ENCODE data around the gene HEATR3.

HEATR3 gene

DNA sequence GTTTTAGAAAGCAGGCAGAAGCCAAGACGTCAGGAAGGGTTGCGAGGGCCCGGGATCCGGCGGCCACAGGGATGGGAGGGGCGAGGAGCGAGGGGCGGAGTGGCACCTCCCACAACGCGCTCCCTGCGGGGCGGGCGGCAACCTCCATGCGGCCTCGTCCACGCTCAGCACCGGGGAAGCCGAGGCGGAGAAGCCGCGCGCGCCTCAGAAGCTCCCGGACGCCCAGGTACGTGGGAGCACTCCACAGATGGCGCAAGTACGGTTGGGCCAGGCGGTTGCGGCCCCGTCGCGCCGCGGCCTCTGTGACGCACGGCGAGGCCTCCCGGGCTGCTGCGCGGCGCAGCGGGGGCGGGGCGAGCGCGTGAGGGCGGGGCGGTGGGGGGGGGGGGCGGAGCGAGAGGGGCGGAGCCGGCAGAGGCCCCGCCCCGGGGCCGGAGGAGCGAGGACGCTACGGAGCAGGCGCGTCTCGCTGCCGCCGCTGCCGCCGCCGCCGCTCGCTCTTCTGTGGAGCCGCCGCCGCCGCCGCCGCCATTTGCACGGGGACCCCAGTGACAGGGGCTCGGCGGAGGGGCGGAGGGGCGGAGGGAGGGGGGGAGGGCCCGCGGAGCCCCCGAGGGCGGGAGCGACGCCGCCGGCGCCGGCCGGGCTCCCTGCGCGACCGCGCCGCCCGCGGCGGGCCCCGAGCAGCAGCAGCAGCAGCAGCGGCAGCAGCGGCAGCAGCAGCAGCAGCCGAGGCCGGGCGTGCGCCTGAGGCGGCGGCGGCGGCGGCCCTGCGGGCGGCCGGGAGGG, 87.2 kb downstream of the HEATR3 start, which contains the start of gene TENT4B:
Gene TENT4B, plus strand, starts transcription at position 500 of the 789 bp plus-strand sequence. CDS start 316 bp downstream, outside the sequence.
- DNase-seq (ENCODE audit: low spot score) = peak; percentile 86

DNA sequence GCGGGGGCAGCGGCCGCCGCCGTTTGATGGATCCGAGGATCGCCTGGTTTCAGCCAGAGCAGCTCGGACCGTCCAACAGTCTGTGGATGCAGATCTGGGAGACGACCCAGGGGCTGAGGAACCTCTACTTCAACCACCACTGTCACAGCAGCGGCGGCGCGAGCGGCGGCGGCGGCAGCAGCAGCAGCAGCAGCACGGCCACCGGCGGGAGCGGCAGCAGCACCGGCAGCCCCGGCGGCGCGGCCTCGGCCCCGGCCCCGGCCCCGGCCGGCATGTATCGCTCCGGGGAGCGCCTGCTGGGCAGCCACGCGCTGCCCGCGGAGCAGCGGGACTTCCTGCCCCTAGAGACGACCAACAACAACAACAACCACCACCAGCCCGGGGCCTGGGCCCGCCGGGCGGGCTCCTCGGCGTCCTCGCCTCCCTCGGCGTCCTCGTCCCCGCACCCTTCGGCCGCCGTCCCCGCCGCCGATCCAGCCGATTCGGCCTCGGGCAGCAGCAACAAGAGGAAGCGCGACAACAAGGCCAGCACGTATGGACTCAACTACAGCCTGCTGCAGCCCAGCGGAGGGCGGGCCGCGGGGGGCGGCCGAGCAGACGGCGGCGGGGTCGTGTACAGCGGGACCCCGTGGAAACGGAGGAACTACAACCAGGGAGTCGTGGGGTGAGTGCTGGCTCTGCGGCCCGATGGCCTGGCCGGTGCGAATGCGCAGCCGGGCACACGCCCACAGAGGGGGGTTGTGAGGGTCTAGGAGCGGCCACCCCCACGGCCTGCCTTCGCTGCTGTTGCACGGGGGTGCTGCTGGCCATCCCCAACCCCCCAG, 88.0 kb downstream of the HEATR3 start:
- DNase-seq (ENCODE audit: low spot score) = no peak

DNA sequence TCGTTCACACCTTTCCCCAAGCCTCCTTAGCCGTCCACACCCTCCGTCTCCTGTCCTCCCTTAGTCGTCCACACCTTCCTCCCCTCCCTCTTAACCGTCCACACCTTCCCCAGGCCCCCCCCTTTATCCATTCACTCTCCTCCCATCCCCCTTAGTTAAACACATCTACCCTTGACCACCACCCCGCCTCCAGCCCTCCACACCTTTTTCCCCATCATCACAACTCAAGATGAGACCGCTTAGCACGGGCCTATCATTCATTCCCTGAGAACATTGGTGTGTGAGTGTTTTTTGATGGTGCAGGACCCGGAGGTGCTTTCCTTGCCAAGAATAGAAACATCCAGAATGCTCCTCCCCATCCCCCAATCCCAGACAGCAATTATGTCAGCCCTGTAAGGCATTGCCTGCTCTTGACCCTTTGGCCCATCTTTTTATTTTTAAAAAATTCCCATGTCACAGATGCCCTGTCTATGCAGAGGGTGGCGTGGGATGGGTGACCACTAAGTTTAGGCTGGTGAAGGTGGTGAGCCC, 88.7 kb downstream of the HEATR3 start:
- DNase-seq (ENCODE audit: low spot score) = no peak

DNA sequence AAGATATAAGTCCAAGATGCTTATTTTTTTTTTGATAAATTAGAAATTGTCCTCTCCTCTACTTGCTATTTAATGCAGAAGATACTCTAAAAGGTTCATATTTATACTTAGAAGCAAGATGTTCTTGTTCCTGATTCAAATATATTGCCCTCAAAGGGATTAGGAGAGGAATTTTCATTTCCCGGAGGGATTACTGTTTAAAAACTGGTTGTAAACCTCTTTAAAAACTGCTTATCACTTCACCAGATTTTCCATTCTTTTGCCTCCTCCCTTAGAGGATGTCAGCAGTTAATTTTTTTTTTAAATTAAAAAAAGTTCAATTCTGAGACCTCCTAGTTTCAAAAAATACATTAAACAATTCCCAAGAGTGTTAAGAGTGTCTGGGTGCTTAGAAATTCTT, 90.2 kb downstream of the HEATR3 start:
- DNase-seq (ENCODE audit: low spot score) = no peak

Data from LoVo (cell line).